Small intestine (tissue), 7 donors: ENCODE data around the gene NGB. TPM values are rescaled to one million over a fixed set of nuclear protein-coding genes. Genes with fewer than 3 reads are reported as not detected.
"Not testable (repeated sequence)": the region's sequence is repeated elsewhere in the genome, so short reads cannot be mapped to it uniquely, and the experiment has no call there.

Experiments used
- DNase-seq, 2 donors: peaks; one replicate each; pipeline versions ENCODE4 v3.0.0 to v3.0.0-alpha.2; 2013
- FAIRE-seq: peaks from 2 replicates; lab custom pipeline; 2012; peaks lifted over from hg19 to GRCh38; lab: Jason Lieb, UNC
- H3K27ac ChIP-seq, 3 donors: one replicate each; pipeline ENCODE4 v1.5.1; 2013; ENCODE audit warnings: low read length in 2 of 3, mild to moderate bottlenecking in 2 of 3, control low read depth in 1 of 3, inconsistent platforms in 1 of 3, low read depth in 1 of 3, moderate library complexity in 1 of 3
- H3K27me3 ChIP-seq, 3 donors: one replicate each; pipeline ENCODE4 v1.6.1; 2013; ENCODE audit warnings: low read length in 3 of 3, inconsistent platforms in 1 of 3; ENCODE audit not compliant: control insufficient read depth in 3 of 3, insufficient read depth in 3 of 3
- H3K36me3 ChIP-seq, 3 donors: one replicate each; pipeline ENCODE4 v1.6.1; 2013; ENCODE audit warnings: low read length in 3 of 3, inconsistent platforms in 1 of 3, low read depth in 1 of 3, mild to moderate bottlenecking in 1 of 3, moderate library complexity in 1 of 3; ENCODE audit not compliant: control insufficient read depth in 3 of 3, insufficient read depth in 2 of 3
- H3K4me1 ChIP-seq, 3 donors: one replicate each; pipeline ENCODE4 v1.6.1; 2013; ENCODE audit warnings: low read length in 2 of 3, inconsistent platforms in 1 of 3, low read depth in 1 of 3, mild to moderate bottlenecking in 1 of 3, moderate library complexity in 1 of 3; ENCODE audit not compliant: control insufficient read depth in 3 of 3, insufficient read depth in 2 of 3
- H3K4me3 ChIP-seq, 3 donors: one replicate each; pipeline ENCODE4 v1.5.1; 2013; ENCODE audit warnings: low read length in 3 of 3, control low read depth in 1 of 3, inconsistent platforms in 1 of 3, low read depth in 1 of 3, mild to moderate bottlenecking in 1 of 3, moderate library complexity in 1 of 3
- H3K9me3 ChIP-seq, 2 donors: one replicate each; pipeline ENCODE4 v1.6.1; 2013; ENCODE audit warnings: low read depth in 1 of 2, low read length in 1 of 2; ENCODE audit not compliant: control insufficient read depth in 2 of 2, insufficient read depth in 1 of 2
- WGBS, 3 donors: extraction: QIAGEN DNeasy Blood & Tissue Kit; methylation state at CpG; one replicate each; pipeline ENCODE4 v1.1.7; 2013; 5-methylcytosine and 5-hydroxymethylcytosine counted together
- polyA plus RNA-seq, 4 donors: library from polyadenylated mRNA; stranded (reverse) in 3 of 4; unstranded in 1 of 4; fragments of 200-250 nt in 3 of 4; fragments of 120-200 nt in 1 of 4; gene quantifications; one replicate each; pipeline versions ENCODE4 v1.2.1 to v1.2.3, GENCODE V29; 2013
- donor health status: healthy with polysubstance abuse.
- donor health status: control.
- donor health status: control.
- donor health status: Bipolar disorder and iron deficiency.
- donor health status: healthy.

Gene NGB
- polyA plus RNA-seq, 4 donors: 0.09 to 0.81 TPM; not detected in 2

GRCh38 chr14:77286576-77286975, 15.6 kb upstream of the NGB start:
- no peak for FAIRE-seq
- 96 to 98% (median 97%) methylated on average over 5 of the region's 5 CpGs for WGBS, 3 donors
- peaks cover 5 to 29% (median 5%) of the 10 kb centered on the region in 3 donors for H3K36me3 ChIP-seq

DNA sequence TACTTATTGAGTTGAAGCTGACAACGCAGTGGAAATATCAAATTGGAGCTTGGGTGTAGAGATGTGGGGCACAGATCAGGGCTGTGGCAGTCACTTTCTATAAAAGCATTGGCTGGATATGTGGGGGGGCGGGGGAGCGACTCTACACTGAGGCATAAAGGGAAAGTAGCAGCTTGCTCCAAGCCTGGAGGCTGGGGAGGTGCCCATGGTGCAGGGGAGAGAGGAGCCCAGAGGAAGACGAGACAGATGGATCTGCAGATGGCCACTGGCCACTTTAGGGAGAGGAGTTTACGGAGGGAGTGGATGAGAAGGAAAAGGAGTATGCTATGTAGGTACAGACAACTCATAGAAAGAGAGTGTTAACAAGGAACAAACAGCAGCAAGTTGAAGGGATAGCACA, 13.5 kb upstream of the NGB start:
- FAIRE-seq (no peak), DNase-seq (no peak)
- Histone ChIP-seq H3K27me3 (no peaks in the 10 kb centered on the region), H3K4me1 (no peaks in the 10 kb centered on the region), H3K36me3 (peaks cover 5 to 35% (median 5%) of the 10 kb centered on the region in 3 donors), H3K9me3 (no peaks in the 10 kb centered on the region), H3K4me3 (no peak overlapping the region), H3K27ac (no peak overlapping the region)
- WGBS, 3 donors: 88 to 96% (median 94%) methylated on average over 5 of the region's 5 CpGs

More at GRCh38 chr14:77286576-77286975, 15.6 kb upstream of the NGB start:
- Histone ChIP-seq H3K4me3 (no peak overlapping the region), H3K4me1 (no peaks in the 10 kb centered on the region), H3K27ac (no peak overlapping the region), H3K27me3 (no peaks in the 10 kb centered on the region), H3K9me3 (no peaks in the 10 kb centered on the region)
- no peak for DNase-seq

GRCh38 chr14:77284066-77284465, 13.1 kb upstream of the NGB start:
- no peaks in the 10 kb centered on the region for H3K27me3 ChIP-seq
- DNase-seq: no peak
- no peak for FAIRE-seq
- H3K36me3 ChIP-seq: peaks cover 5 to 38% (median 5%) of the 10 kb centered on the region in 3 donors
- H3K9me3 ChIP-seq: no peaks in the 10 kb centered on the region
- WGBS, 3 donors: 81 to 85% (median 83%) methylated on average over 4 of the region's 4 CpGs
- H3K27ac ChIP-seq: no peak overlapping the region
- no peak overlapping the region for H3K4me3 ChIP-seq
- no peaks in the 10 kb centered on the region for H3K4me1 ChIP-seq

DNA sequence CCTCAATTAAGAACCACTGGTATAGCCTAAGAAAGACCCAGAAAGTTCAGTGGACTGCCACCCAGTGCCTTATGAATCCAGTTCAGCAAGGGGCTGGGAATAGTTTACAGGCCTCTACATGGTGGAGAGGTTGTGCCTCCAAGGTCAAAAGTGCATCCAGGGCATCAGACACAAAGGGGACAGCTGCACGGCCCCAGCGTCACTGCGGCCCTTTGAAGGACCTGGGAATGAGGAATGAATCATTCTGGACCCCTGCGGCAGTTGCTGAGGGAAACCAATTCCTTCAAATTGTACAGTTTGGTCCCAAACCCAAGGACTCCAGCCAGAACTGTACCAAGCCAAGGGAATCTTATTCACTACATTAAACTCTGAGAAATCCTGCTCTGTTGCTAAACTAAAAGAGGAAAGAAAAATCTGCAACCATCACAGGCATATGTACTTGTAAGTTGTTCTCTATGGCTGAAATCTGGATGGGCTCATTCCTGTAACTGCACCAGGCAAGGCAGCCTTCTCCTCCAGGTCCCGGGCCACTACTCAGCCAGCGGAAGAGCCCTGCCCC, 10.9 kb upstream of the NGB start:
- H3K27me3 ChIP-seq: no peaks in the 10 kb centered on the region
- FAIRE-seq (no peak), DNase-seq (no peak)
- H3K9me3 ChIP-seq: no peaks in the 10 kb centered on the region
- H3K27ac ChIP-seq: no peak overlapping the region
- H3K36me3 ChIP-seq: peaks cover 5 to 54% (median 11%) of the 10 kb centered on the region in 3 donors
- no peak overlapping the region for H3K4me3 ChIP-seq
- 91 to 94% (median 92%) methylated on average over 6 of the region's 6 CpGs for WGBS, 3 donors
- H3K4me1 ChIP-seq: no peaks in the 10 kb centered on the region

DNA sequence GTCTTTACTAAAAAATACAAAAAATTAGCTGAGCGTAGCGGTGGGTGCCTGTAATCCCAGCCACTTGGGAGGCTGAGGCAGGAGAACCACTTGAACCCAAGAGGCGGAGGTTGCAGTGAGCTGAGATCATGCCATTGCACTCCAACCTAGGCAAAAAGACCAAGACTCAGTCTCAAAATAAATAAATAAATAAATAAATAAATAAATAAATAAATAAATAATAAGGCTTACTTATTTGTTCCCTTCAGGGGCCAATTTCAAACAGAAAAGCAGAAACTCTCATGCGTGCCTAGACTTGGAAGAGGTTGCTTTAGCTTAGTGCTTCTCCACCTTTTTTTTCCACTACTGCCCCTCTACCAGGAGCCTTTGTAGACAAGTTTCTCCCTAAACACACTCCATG, 9.9 kb upstream of the NGB start:
- H3K36me3 ChIP-seq: peaks cover 5 to 58% (median 8%) of the 10 kb centered on the region in 3 donors
- H3K9me3 ChIP-seq, H3K27me3 ChIP-seq, H3K4me3 ChIP-seq, H3K4me1 ChIP-seq, DNase-seq, FAIRE-seq, H3K27ac ChIP-seq: not testable (repeated sequence)
- WGBS, 3 donors: 97 to 98% (median 98%) methylated on average over 4 of the region's 4 CpGs

DNA sequence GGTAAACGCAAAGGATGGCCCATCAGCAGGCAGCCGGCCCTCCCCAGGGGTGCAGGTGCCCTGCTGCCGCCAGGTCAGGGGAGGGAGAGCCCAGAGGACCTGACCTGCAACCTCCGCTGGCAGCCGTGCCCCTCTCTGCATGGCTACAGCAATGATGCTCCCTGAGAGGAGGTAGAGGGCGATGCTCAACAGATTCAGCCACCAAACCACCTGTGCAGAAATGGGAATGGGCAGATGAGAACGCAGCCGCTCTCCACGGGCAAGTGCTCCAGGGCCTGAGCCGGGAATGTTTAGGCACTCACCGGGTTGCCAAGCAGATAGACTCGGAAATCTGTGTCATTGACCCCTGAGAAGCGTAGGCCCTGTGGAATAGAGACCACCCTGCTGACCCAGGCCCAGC, 8.7 kb upstream of the NGB start:
- Histone ChIP-seq H3K9me3 (no peaks in the 10 kb centered on the region), H3K36me3 (peaks cover 2 to 61% (median 8%) of the 10 kb centered on the region in 3 donors), H3K27ac (no peak overlapping the region), H3K4me1 (no peaks in the 10 kb centered on the region), H3K4me3 (no peak overlapping the region), H3K27me3 (no peaks in the 10 kb centered on the region)
- FAIRE-seq (no peak), DNase-seq (no peak)
- WGBS, 3 donors: 91 to 98% (median 96%) methylated on average over 13 of the region's 13 CpGs

DNA sequence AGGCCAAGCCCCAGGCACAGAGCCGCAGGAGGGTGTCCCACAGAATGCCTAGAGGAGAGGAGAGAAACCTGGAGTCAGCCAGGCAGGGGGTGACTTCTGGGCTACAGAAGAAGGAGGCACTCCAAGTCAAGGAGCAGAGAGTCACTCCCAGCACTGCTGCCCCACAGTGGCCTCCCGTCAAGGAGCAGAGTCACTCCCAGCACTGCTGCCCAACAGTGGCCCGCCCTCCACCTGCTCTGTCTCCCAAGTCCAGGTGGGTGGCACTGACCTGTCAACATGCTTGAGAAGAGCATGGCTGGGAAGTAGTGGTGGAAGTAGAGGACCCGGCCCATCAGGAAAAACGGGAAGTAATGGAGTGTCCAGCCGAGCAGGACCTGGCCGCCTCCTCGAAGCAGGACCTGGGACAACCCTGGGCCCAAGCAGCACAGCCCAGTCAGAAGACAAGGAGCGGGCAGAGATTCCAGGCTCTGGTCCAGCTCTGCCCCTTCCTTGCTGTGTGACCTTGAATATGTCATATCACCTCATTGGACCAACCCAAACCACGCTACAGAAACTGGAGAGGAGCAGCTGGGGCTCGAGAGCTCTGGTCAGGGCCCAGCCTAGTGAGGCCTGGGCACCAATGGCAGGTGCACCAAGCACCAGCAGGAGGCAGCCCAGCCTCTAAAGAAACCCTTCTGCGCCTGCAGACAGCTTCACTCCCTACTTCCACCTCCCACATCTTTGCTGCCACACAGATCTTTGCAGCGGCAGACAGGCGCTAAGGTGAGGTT, 7.6 kb upstream of the NGB start:
- 91 to 93% (median 92%) methylated on average over 14 of the region's 14 CpGs for WGBS, 3 donors
- FAIRE-seq (no peak), DNase-seq (no peak)

GRCh38 chr14:77276959-77277358, 6.0 kb upstream of the NGB start:
- Histone ChIP-seq H3K4me3 (no peak overlapping the region), H3K9me3 (peaks cover 0 to 2% of the 10 kb centered on the region in 2 donors), H3K27ac (no peak overlapping the region), H3K36me3 (peaks cover 0 to 49% (median 7%) of the 10 kb centered on the region in 3 donors), H3K4me1 (no peaks in the 10 kb centered on the region), H3K27me3 (peaks cover 0 to 9% (median 9%) of the 10 kb centered on the region in 3 donors)
- FAIRE-seq (no peak), DNase-seq (no peak)
- WGBS, 3 donors: 89 to 96% (median 95%) methylated on average over 12 of the region's 12 CpGs

More for the DNA sequence above, 7.6 kb upstream of the NGB start:
- H3K4me1 ChIP-seq: no peaks in the 10 kb centered on the region
- no peak overlapping the region for H3K4me3 ChIP-seq
- H3K36me3 ChIP-seq: peaks cover 0 to 52% (median 7%) of the 10 kb centered on the region in 3 donors
- peaks cover 0 to under 1% of the 10 kb centered on the region in 2 donors for H3K9me3 ChIP-seq
- H3K27me3 ChIP-seq: no peaks in the 10 kb centered on the region
- no peak overlapping the region for H3K27ac ChIP-seq
